Renal cortical epithelial cell (primary cell): ENCODE results near the gene GPSM1. TPM values are rescaled to one million over a fixed set of nuclear protein-coding genes. Genes with fewer than 3 reads are reported as not detected.

Source experiments
- DNase-seq: peaks from one replicate; pipeline ENCODE4 v3.0.0-alpha.2; 2011; ENCODE audit warnings: low read depth
- total RNA-seq: library from RNA; depleted of rRNA; stranded (reverse); fragments of >200 nt; gene quantifications from 2 replicates; pipeline ENCODE4 v1.2.3, GENCODE V29; 2014

The GPSM1 gene
- total RNA-seq, 1 donor from 2014 or later = 23.6 TPM

DNA sequence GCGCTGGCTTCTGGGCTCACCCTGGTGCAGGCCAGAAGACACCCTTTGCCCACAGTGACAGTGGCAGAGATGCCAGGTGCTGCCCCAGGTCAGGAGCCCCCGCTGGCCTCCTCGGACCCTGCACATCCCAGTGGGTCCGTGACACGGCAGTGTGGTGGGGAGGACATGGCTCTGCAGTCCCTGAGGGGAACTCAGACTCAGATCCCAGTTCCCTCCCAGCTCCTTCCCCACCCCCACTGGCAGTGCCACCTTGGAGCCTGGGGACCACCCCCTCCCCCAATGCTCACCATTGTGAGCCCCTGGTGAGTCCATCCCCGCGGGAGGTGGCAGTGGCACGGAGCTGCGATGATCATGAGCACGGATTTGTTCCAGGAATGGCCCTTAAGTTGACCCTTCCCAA lies 22.9 kb upstream of the GPSM1 start:
- DNase-seq = no peak

DNA sequence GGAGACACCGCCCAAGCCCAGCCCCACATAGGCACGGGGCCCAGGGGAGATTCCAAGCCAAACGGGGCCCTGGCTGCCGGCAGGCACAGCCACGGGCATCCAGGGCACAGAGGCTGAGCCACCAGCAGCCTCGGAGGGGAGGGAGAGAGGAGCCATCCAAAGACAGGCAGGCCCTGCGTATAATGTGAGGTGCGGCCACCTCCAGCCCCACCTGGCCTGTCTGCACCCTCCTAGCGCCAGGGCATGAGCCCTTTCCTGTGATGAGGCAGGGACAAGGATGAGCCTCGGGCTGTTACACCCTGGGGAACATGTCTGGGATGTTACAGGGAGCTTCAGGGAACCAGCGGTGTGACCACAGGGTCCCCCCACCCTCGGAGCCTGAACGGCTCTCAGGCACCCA lies 22.4 kb upstream of the GPSM1 start:
- DNase-seq = no peak

DNA sequence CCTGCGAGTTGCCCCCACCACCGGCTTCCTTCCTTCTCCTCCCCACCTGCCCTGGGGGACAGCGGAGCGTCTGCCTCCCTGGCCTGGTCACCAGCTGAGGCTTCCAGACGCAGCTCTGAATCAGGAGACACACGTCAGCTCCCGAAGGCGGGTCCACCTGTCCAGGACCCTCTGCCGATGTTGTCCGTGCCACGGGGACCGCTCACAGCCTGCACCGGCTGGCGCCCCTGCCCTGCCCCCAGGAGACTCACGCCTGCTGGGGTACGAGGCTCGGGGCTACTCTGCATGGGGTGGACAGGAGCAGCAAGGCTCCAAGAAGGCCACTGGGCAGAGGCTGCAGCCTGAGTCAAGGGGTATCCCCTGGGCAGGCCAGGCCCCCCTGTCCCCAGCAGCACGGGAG lies 21.5 kb upstream of the GPSM1 start:
- DNase-seq = no peak

DNA sequence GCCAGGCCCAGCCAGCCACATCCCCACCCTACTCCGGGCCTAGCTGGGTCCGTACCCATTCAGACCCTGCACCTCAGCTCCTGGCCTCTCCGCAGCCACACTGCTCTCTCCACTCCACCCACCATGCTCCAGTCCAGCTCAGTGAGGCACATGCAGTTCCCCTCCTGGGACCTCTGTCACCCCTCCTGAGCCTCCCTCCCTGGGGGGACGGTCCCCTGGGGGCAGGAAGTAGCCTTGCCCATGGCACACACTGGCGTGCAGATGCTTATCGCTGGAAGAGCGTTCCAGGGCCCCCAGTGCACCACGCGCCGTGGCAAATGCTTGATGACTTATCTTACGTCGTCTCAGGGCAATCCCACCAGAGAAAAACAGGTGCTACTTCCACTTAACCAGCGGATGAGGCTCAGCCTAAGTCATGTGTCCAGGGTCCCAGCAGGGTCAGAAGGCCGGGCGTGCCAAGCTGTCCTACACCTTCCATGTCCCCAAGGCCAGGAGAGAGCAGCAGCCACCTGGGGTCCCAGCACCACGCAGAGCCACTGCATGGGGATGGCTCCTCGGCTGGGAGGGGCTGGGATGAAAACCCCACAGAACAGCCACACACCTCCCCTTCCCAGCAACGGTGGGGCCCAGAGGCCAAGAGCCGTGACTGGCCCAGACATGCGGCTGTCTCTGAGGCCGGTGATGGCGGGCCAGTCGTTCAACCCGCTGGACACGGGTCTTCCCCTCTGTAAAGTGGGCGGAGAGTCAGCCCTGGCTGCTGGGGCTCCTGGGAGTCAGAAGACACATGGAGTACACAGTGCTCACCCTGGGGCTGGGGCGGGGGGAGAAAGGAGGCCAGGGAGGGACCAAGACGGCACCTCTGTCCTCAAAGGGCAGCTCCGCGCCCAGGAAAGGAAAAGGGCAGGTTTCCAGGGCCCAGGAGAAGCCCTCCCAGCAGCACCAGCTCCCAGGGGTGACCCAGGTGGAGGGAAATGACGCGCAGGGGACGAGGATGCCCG lies 20.8 kb upstream of the GPSM1 start:
- no peak for DNase-seq

DNA sequence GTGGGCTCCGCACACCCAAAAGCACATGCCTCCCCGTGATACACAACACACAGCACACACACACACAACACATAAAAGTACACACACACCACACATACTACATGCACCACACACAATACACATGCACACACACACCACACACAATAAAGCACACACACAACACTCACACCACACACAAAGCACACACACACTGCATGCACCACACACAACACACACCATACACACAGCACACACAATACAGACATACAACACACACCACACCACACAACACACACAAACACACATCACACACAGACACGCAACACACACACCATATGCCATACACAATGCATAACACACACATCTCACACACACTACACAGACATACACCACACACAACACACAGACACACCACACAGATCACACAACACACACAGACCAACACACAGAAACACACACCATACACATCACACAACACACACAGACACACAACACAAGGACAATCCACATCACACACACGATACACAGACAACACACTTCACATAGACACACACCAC lies 20.1 kb upstream of the GPSM1 start:
- no peak for DNase-seq

DNA sequence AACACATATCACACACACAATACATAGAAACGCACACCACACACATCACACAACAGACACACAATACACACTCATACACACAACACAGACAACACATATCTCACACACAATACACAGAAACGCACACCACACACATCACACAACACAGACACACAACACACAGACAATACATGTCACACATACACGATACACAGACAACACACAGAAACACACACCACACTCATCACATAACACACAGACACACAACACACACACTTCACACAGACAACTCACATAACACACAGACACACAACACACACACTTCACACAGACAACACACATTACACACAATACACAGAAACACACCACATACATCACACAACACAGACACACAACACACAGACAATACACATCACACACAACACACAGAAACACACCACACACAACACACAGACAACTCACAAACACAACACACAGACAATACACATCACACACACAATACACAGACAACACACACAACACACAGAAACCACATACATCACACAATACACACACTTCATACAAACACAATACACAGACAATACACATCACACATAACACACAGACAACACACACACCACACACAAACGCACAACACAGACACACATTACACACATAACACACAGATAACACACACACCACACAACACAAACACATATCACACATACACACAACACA lies 19.2 kb upstream of the GPSM1 start:
- DNase-seq = no peak

DNA sequence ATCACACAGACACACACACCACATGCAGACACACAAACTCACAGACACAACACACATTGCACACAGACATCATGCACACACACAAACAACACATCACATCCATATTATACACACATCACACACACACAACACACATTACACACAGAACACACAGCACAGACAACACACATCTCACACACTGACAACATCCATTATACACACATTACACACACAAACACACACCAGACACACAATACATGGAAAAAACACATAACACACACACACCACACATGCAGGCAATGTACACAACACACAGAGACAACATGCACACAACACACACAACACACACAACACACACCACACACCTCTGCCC lies 18.7 kb upstream of the GPSM1 start:
- no peak for DNase-seq

DNA sequence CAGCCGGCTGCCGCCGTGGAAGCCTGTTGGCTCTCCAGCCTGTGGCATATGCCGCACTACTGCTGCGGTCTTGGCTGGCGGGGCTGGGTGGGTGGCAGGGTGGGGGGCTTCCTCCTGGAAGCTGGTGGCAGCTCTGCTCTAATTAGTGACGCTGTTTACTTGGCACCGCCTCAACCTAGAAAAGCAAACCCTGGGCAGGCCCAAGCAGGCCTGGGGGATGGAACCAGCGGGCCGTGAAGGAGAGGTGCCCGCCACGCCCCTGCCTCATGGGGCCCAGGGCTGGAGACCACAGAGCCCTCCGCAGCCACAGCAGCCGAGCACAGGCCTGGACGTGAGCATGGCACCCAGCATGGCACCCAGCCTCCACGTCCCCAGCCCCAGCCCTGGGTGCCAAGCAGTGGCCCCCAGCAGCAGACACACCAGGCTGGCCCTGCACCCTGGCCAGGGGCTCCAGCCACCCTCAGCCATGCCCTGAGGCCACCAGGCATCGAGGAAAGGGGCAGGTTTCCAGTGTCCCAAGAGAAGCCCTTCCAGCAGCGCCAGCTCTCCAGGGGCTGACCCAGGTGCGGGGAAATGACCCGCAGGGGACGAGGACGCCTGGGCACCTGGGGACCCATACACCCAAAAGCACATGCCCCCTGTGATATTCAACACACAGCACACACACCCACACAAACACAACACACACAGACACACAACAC lies 18.1 kb upstream of the GPSM1 start:
- DNase-seq = peak; percentile 36

DNA sequence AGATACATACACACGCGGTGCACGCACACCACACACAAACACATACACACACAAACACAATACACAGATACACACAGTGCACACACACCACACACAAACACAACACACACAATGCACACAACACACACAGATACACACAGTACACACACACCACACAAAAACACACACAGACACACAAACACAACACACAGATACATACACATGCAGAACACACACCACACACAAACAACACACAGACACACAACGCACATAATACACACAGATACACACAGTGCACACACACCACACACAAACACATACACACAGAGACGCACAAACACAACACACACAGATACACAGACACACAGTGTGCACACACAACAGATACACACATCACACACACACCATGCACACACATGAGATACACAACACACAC lies 17.5 kb upstream of the GPSM1 start:
- DNase-seq = no peak

DNA sequence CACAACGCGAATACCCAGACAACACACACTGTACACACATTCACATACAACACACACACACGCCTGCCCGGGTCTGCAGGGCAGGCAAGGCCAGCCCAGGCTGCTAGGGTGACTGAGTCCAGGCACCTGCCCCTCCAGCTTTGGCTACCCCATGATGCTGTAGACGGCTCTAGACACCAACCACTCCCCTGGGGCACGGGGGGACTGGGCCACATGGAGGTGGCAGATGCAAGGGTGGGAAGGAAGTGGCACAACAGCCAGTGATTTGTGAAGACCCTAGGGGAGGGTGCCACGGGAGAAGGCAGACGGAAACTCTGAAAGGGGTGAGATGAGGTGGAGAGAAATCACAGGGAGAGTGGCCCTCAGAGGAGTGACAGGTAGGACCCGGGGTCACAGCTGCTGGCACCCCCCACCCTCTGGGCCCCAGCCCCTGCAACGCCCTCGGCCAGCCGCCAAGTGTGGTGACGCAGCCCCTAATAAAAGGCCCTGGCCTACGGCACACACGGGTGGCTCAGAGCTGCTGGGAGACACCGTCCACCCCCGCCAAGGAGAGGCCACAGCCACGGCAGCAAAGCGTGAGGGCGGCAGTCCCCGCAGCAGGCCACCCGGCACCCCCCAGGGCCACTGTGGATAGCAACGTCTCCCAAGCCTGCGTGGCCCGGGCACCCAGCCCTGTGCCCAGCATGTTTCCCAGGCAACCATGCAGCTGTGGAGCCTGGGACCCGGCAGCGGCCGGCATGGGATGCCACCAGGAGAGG lies 16.9 kb upstream of the GPSM1 start:
- no peak for DNase-seq

DNA sequence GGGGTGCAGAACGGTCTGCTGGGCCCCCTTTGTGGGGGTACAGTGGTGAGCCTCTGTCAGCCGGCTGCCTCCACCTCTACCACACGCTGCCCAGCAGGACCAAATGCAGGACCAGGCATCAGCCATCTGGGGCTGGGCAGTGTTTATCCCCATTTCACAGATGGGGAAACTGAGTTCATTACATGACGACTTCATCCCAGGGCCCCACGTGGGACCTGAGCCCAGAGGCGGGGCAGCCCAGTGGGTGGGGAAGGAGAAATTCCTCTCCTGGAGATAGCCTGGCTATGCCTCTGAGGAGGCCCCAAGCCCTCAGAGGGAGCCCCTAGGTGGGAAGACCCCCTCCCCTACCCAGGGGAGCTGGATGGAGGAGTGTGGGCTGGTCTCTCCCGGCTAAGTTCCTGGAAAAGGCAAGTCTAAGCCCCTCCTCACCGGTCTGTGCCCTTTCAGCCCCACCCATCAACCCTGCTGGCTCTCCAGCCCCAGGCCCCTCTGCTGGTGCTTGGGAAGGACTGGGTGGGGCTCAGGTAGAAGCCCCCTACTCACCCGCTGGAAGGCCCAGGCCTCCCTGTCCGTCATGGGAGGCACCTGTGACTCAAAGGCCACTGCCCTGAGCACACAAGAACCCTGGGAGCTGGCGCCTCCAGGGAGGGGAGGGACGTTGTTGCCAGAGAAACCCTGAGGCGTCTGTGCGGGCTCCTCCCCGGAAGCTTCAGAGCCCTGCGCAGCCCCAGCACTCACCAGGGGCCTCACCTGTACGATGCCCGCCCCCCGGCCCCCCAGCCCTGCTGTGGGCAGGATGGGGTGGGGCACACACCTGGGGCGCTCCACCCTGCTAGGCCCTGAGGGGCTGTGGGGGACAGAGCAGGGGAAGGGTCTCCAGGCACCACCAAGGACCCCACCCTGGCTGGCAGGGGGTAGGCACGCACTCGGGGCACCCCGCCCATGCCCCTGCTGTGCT lies 16.0 kb upstream of the GPSM1 start:
- no peak for DNase-seq

DNA sequence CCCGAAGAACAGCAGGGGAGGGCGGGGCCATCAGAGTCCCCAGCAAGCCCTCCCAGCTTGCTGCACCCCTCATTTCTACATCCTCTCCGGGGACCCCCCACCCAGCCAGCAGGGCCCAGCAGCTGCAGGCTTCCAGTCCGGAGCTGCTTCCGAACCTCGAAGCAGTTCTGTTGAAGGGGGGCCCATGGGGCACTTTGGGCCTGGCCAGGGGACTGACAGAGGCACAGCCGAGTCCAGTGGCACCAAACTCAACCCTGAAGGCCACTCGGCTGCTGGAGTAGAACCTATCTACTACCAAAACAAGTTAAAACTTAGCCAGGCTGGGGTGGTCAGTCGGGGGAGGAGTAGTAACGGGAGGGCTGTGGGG lies 15.3 kb upstream of the GPSM1 start:
- DNase-seq = no peak

DNA sequence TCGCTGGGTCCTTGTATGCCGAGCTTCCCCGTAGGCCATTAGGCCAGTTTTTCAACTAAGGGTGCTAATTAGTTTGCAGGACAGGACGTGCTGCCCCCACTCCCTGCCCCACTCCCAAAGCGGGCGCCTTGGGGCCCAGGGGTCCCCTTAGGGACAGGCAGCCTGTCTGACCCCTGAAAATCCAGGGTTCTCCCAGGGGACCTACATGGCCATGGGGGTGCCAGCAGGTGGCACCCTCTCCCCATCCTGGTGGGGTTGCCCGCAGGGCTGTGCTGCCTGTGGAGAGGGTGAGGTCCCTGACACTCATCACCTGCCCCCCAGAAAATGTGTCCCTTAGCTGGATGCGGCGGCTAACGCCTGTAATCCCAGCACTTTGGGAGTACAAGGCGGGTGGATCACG lies 14.9 kb upstream of the GPSM1 start:
- DNase-seq = no peak

DNA sequence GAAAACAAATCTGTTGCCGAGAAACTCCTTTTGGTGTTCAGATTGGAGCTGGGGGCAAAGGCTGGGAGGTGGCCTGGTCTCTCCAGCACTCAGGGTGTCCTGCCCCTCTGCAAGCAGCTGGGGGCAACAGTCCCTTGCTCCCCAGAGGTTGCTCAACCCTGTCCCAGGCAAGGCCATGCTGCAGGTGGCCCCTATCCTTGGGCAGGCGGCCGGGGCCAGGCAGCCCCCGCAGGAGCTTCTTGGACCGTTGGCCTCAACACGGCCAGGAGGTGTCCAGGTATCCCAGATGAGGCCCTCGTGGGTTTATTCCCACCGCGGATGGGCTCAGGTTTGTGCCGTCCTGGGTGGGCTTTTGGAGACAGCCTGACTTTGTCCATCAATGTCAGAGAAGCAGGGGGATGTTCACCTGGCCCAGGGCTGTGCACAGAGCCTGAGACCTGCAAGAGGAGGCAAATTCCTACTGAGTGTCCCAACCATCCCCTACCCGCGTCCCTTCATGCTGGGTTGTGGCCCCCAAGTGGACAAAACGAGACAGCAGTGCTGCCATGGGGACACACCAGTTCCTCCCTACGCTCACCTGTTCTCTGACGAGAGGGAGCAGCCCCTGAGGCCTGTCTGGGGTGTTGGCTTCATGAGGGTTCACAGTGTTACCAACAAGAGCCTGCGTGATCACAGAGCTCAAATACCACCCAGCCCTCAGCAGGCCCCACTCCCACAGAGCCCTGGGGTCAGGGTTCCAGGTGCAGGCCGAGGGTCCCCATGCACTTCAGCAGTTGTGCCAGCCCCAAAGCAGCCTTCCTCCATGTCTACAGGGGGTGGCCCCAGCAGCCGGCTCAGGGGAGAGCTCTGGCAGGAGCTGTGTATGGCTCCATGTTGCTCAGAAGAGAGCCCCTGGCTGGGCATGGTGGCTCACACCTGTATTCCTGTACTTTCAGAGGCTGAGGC lies 14.0 kb upstream of the GPSM1 start:
- no peak for DNase-seq

DNA sequence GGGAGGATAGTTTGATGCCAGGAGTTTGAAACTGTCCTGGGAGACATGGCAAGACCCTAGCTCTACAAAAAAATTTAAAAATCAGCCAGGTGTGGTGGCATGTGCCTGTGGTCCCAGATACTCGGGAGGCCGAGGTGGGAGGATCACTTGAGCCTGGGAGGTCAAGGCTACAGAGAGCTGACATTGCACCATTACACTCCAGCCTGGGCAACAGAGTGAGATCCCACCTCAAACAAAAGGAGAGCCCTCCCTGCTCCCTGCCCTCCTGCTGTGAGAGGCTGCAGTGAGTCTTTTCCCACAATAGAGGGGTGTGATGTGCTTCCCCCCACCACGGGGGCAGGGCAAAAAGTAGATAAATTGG lies 13.3 kb upstream of the GPSM1 start:
- no peak for DNase-seq

DNA sequence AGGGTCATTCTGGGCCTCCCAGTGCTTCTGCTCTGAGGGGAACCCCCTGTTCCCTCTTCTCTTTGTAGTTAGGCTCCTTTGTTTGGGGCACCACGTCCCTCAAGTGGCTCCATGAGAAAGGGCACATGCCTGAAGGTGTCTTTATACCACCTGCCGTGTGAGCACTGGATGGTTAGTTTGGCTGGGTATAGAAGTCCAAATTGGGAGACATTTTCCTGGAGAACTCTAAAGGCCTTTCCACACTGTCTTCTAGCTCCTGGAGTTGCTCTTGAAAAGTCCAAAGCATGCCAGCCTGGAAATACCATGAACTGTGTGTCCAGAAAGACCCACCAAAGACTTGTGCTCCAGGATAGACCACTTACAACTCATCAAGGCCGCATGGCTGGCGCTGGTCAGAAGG lies 12.4 kb upstream of the GPSM1 start:
- no peak for DNase-seq

DNA sequence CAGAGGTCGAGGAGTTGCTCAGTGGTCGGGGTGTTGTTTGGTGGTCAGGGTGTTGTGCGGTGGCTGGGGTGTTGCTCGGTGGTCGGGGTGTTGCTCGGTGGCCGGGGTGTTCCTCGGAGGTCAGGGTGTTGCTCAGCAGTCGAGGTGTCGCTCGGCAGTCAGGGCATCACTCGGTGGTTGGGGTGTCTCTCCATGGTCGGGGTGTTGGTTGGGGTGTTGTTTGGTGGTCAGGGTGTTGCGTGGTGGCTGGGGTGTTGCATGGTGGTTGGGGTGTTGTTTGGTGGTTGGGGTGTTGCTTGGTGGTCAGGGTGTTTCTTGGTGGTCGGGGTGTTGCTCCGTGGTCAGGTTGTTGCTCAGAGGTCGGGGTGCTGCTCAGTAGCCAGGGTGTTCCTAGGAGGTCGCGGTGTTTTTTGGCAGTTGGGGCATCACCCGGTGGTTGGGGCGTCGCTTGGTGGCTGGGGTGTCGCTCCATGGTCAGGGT lies 11.0 kb upstream of the GPSM1 start:
- no peak for DNase-seq

DNA sequence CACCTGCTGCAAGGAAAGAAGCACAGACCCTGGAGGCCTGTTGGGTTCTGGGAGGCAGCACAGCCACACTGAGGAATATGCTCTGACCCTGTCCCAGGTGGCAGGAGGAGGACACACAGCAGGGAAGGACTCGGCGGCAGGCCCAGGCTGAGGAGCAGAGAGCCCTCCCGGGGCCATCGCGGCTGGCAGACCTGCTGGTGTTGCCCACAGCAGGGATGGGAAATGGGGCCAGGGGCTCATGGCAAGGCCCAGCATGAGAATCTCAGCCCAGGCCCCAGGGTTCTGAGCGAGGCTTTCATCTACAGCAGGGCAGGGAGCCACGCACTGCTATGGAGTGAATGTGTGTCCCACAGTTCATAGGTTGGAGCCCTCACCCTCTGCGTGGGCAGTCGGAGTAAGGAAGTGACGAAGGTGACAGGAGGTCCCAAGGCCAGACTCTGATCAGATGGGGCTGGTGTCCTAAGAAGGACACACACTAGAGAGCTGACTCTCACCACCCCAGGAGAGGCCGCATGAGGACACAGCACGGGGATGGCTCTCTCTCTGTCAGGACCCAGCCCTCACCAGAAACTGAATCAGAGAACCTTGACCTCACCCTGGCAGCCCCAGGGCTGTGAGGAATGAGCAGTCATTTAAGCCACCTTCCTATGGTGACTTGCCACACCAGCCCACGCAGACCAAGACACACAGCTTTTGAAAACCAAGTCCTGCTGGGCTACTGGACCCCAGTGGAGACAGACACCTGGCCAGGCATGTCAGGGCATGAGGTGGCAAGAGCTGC lies 10.3 kb upstream of the GPSM1 start:
- DNase-seq = no peak
